ENCODE results near the gene TGIF1. TPM values are rescaled to one million over a fixed set of nuclear protein-coding genes. Genes with fewer than 3 reads are reported as not detected.

The TGIF1 gene
- polyA plus RNA-seq, 1 donor from 2014 or later: 3.6 TPM

- Histone ChIP-seq H3K9me2 (ENCODE audit: insufficient read depth, low read length) (no peaks in the 10 kb centered on the region), H3K27me3 (ENCODE audit: insufficient read depth, low read depth, low read length) (peaks cover 51% of the 10 kb centered on the region), H2AFZ (ENCODE audit: low read depth, low read length) (no peak overlapping the region), H3K9me3 (ENCODE audit: low read length) (no peaks in the 10 kb centered on the region), H3K4me2 (ENCODE audit: low read length) (no peak overlapping the region), H4K20me1 (ENCODE audit: insufficient read depth) (no peaks in the 10 kb centered on the region), H3K27ac (ENCODE audit: low read length) (no peak overlapping the region), H3K79me2 (replicated peaks; ENCODE audit: insufficient read depth, low read length) (peaks cover 65% of the 10 kb centered on the region), H3K4me3 (ENCODE audit: low read length) (no peak overlapping the region), H3K36me3 (ENCODE audit: insufficient read depth, low read length) (peaks cover 4% of the 10 kb centered on the region), H3K9ac (ENCODE audit: low read length) (no peak overlapping the region), H3F3A (ENCODE audit: insufficient read depth, low read length, poor library complexity, severe bottlenecking) (no peaks in the 10 kb centered on the region)
- TF ChIP-seq EZH2 (IDR thresholded peaks at IDR 0.05; ENCODE audit: borderline replicate concordance, insufficient read depth, low read length, poor library complexity, severe bottlenecking): no peak
- TF ChIP-seq SMC3 (conservative IDR thresholded peaks at IDR 0.05; ENCODE audit: poor library complexity): no peak
- no peak for TF ChIP-seq RAD21 (conservative IDR thresholded peaks at IDR 0.05)
- TF ChIP-seq MXI1 (conservative IDR thresholded peaks at IDR 0.05; ENCODE audit: poor library complexity, severe bottlenecking): no peak
- no peak for TF ChIP-seq REST (IDR thresholded peaks at IDR 0.05; ENCODE audit: borderline replicate concordance)
- no peak for TF ChIP-seq POLR2AphosphoS5 (IDR thresholded peaks at IDR 0.05)
- TF ChIP-seq CTCF (IDR thresholded peaks at IDR 0.05; ENCODE audit: poor library complexity, severe bottlenecking): no peak
- no peak for TF ChIP-seq EP300 (conservative IDR thresholded peaks at IDR 0.05; ENCODE audit: poor library complexity, severe bottlenecking)
- TF ChIP-seq TAF1 (IDR thresholded peaks at IDR 0.05; ENCODE audit: low read depth): no peak
Measured at GRCh38 chr18:3453540-3454364, 3.8 kb downstream of the TGIF1 start.

- Histone ChIP-seq H3K27ac (ENCODE audit: low read length) (no peak overlapping the region), H3K4me3 (ENCODE audit: low read length) (no peak overlapping the region), H3K9ac (ENCODE audit: low read length) (no peak overlapping the region), H2AFZ (ENCODE audit: low read depth, low read length) (no peak overlapping the region), H3F3A (ENCODE audit: insufficient read depth, low read length, poor library complexity, severe bottlenecking) (no peaks in the 10 kb centered on the region), H4K20me1 (ENCODE audit: insufficient read depth) (no peaks in the 10 kb centered on the region), H3K36me3 (ENCODE audit: insufficient read depth, low read length) (peaks cover 4% of the 10 kb centered on the region), H3K9me3 (ENCODE audit: low read length) (no peaks in the 10 kb centered on the region), H3K9me2 (ENCODE audit: insufficient read depth, low read length) (no peaks in the 10 kb centered on the region), H3K27me3 (ENCODE audit: insufficient read depth, low read depth, low read length) (peaks cover 45% of the 10 kb centered on the region), H3K79me2 (replicated peaks; ENCODE audit: insufficient read depth, low read length) (peaks cover 73% of the 10 kb centered on the region), H3K4me2 (ENCODE audit: low read length) (no peak overlapping the region)
- no peak for TF ChIP-seq TAF1 (IDR thresholded peaks at IDR 0.05; ENCODE audit: low read depth)
- no peak for TF ChIP-seq EP300 (conservative IDR thresholded peaks at IDR 0.05; ENCODE audit: poor library complexity, severe bottlenecking)
- no peak for TF ChIP-seq POLR2AphosphoS5 (IDR thresholded peaks at IDR 0.05)
- TF ChIP-seq RAD21 (conservative IDR thresholded peaks at IDR 0.05): no peak
- no peak for TF ChIP-seq EZH2 (IDR thresholded peaks at IDR 0.05; ENCODE audit: borderline replicate concordance, insufficient read depth, low read length, poor library complexity, severe bottlenecking)
- no peak for TF ChIP-seq SMC3 (conservative IDR thresholded peaks at IDR 0.05; ENCODE audit: poor library complexity)
- no peak for TF ChIP-seq MXI1 (conservative IDR thresholded peaks at IDR 0.05; ENCODE audit: poor library complexity, severe bottlenecking)
- no peak for TF ChIP-seq REST (IDR thresholded peaks at IDR 0.05; ENCODE audit: borderline replicate concordance)
- no peak for TF ChIP-seq CTCF (IDR thresholded peaks at IDR 0.05; ENCODE audit: poor library complexity, severe bottlenecking)
Measured at GRCh38 chr18:3454365-3455089, 4.6 kb downstream of the TGIF1 start.

Data from neural cell (in vitro differentiated cells).